ENCODE measurements around the gene LRRC17.

- TF ChIP-seq TAF1 (IDR thresholded peaks at IDR 0.05; ENCODE audit: borderline replicate concordance, low read depth, low read length) (no peak), POLR2AphosphoS5 (IDR thresholded peaks at IDR 0.05; ENCODE audit: low read depth, low read length) (no peak), POLR2A (IDR thresholded peaks at IDR 0.05; ENCODE audit: low read depth, low read length) (no peak)
These were observed 22.4 kb upstream of the LRRC17 start for GRCh38 chr7:102890292-102890970.
